ENCODE results near the gene SPATA45. TPM values are rescaled to one million over a fixed set of nuclear protein-coding genes. Genes with fewer than 3 reads are reported as not detected.

The SPATA45 gene
- total and polyA plus RNA-seq, 2 experiments from 2014 or later = 2.9 TPM; not detected in 1

DNA sequence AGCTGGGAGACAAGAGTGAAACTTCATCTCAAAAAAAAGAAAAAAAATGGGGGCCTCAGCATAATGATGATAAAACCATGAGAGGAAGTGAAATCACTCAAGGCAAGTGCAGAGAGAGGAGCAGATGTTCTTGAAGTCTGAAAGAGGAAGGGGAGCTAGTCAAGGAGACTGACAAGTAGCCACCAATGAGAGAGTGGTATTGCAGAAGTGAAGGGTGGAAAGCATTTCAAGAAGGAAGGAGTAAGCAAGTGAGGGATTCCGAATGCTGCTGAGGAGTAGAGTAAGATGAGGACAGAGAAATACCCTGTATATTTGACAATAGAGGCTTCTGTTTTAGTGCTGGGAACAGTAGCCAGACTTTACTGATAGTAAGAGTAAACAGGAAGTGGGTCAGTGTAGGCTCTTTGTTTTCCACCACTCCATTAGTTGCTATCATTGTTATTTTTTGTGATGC, 52.9 kb downstream of the SPATA45 start:
- H3K4me1 ChIP-seq (ENCODE audit: low read depth) = peaks cover 6% of the 10 kb centered on the region
- DNase-seq (ENCODE audit: low read depth in 1 of 2, low spot score in 1 of 2) = peak in 1 of 2 donors; percentile 32

DNA sequence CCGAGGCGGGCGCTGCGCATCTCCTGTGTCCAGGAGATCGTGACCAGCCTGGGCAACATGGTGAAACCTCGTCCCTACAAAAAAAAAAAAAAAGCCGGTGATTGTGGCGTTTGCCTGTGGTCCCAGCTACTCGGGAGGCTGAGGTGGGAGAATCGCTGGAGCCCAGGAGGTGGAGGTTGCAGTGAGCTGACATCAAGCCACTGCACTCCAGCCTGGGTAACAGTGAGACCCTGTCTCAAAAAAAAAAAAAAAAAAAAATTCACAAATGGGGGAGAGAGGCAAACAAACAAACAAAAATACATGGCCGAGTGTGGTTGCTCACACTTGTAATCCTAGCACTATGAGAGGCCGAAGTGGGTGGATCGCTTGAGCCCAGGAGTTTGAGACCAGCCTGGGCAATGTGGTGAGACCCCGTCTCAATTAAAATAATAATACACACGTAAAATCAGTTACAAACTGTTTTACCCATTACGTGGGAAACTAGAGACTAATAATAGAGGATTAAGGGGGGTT, 55.0 kb downstream of the SPATA45 start:
- Histone ChIP-seq H3K36me3 (peaks cover 10% of the 10 kb centered on the region), H3K27ac (peak overlapping the region; percentile 89)
- TF ChIP-seq, protein P1, sequence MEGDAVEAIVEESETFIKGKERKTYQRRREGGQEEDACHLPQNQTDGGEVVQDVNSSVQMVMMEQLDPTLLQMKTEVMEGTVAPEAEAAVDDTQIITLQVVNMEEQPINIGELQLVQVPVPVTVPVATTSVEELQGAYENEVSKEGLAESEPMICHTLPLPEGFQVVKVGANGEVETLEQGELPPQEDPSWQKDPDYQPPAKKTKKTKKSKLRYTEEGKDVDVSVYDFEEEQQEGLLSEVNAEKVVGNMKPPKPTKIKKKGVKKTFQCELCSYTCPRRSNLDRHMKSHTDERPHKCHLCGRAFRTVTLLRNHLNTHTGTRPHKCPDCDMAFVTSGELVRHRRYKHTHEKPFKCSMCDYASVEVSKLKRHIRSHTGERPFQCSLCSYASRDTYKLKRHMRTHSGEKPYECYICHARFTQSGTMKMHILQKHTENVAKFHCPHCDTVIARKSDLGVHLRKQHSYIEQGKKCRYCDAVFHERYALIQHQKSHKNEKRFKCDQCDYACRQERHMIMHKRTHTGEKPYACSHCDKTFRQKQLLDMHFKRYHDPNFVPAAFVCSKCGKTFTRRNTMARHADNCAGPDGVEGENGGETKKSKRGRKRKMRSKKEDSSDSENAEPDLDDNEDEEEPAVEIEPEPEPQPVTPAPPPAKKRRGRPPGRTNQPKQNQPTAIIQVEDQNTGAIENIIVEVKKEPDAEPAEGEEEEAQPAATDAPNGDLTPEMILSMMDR (IDR thresholded peaks at IDR 0.05; ENCODE audit: low read depth, low read length) = no peak

More for the DNA sequence above, 52.9 kb downstream of the SPATA45 start:
- TF ChIP-seq, protein P1 (IDR thresholded peaks at IDR 0.05; ENCODE audit: low read depth, low read length) = no peak
- H3K4me3 ChIP-seq = no peak overlapping the region
- H3K27ac ChIP-seq = no peak overlapping the region
- peaks cover 14% of the 10 kb centered on the region for H3K36me3 ChIP-seq
- H3K9me3 ChIP-seq (ENCODE audit: low read depth) = no peaks in the 10 kb centered on the region
- no peaks in the 10 kb centered on the region for H3K27me3 ChIP-seq

DNA sequence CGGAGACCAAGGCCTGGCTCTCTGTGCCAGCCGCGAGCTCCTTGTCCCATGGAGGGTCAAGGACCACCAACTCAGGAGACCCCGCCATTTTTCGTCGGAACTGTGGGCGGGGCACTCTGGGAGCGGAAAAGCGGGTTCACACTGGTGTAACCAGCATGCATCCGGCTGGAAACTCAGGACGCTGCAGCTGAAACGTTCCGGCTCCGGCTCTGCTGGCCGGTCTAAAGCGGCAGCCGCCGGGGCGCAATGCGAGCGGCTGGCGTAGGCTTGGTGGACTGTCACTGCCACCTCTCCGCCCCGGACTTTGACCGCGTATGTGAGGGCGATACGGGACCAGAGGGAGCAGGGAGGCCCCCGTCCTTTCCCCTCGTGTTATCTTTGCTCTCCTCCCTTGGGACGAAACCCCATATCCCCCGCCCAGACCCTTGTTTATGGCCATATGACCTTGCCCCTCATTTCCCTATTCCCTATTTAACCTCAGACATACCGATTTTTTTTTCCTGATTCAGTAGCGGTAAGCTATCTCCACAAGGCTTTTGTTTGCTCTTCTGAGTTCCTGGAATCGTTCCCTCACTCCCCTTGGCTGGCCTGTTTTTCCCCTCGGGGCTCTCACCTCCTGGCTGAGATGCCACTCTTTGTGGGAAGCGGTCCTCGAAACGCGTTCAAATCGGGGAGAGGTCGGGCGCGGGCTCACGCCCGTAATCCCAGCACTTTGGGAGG, 55.6 kb downstream of the SPATA45 start, which contains the start of the genes NSL1 and TATDN3:
Gene NSL1 (minus strand): TSS at position 102 of the 720 bp plus-strand sequence. CDS start 14 bp downstream, at position 88.
Gene TATDN3 (plus strand): TSS at position 219 of the 720 bp plus-strand sequence. CDS start 28 bp downstream, at position 247.
- no peaks in the 10 kb centered on the region for H3K27me3 ChIP-seq
- TF ChIP-seq, protein P1 (IDR thresholded peaks at IDR 0.05; ENCODE audit: low read depth, low read length) = no peak
- no peaks in the 10 kb centered on the region for H3K9me3 ChIP-seq (ENCODE audit: low read depth)
- DNase-seq (ENCODE audit: low read depth in 1 of 2, low spot score in 1 of 2) = peak; percentile 92 to 95
- peak within 1 kb of the TSS; percentile 89 for H3K27ac ChIP-seq
- H3K4me1 ChIP-seq (ENCODE audit: low read depth) = peaks cover 6% of the 10 kb centered on the region
- H3K4me3 ChIP-seq = peak within 1 kb of the TSS; percentile 79
- peaks cover 3% of the 10 kb centered on the region for H3K36me3 ChIP-seq

More for the DNA sequence above, 55.0 kb downstream of the SPATA45 start:
- no peaks in the 10 kb centered on the region for H3K9me3 ChIP-seq (ENCODE audit: low read depth)
- no peak for DNase-seq (ENCODE audit: low read depth in 1 of 2, low spot score in 1 of 2)
- H3K4me1 ChIP-seq (ENCODE audit: low read depth) = peaks cover 6% of the 10 kb centered on the region
- H3K4me3 ChIP-seq = peak overlapping the region; percentile 79
- no peaks in the 10 kb centered on the region for H3K27me3 ChIP-seq

DNA sequence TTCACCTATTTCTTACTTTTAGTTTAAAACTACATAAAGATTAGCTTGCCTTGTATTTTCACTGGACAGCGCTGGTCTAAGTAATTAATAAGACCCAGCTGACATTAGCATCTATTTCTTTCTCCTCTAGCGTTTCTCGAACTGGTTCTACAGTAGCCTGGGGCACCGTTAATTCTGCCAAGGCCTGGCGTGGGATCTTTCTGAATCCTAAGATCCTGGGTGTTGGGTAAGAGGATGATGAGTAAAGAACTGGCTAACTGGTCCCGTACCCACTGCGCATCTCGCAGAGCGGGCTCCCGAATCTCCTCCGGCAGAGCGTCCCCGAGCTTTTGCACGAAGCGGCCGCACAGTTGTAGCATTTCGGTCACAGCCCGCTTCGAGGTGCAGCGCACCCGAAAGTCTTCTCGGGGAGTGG, 56.2 kb downstream of the SPATA45 start:
- H3K4me1 ChIP-seq (ENCODE audit: low read depth) = peaks cover 6% of the 10 kb centered on the region
- TF ChIP-seq, protein P1 (IDR thresholded peaks at IDR 0.05; ENCODE audit: low read depth, low read length) = no peak
- H3K4me3 ChIP-seq = peak overlapping the region; percentile 79
- H3K9me3 ChIP-seq (ENCODE audit: low read depth) = no peaks in the 10 kb centered on the region
- H3K27me3 ChIP-seq = no peaks in the 10 kb centered on the region
- peak in 1 of 2 donors; percentile 78 for DNase-seq (ENCODE audit: low read depth in 1 of 2, low spot score in 1 of 2)
- no peak overlapping the region for H3K27ac ChIP-seq
- peaks cover 8% of the 10 kb centered on the region for H3K36me3 ChIP-seq

DNA sequence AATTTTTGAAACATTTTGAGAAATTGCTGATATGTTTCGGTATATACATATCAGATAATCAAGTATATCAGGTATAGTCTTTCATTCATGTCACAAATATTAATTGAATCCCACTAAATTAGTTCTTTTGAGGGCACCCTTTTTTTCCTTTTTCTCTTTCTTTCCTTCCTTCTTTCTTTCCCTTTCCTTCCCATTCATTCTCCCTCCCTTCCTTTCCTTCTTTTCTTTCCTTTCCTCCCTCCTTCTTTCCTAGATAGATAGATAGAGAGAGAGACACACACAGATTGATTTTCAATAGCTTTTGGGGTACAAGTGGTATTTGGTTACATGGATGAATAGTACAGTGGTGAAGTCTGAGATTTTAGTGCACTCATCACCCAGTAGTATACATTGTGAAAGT, 61.6 kb downstream of the SPATA45 start:
- H3K4me1 ChIP-seq (ENCODE audit: low read depth) = peaks cover 5% of the 10 kb centered on the region
- H3K36me3 ChIP-seq = peaks cover 36% of the 10 kb centered on the region
- H3K9me3 ChIP-seq (ENCODE audit: low read depth) = no peaks in the 10 kb centered on the region
- DNase-seq (ENCODE audit: low read depth in 1 of 2, low spot score in 1 of 2) = no peak
- no peak overlapping the region for H3K27ac ChIP-seq
- H3K27me3 ChIP-seq = no peaks in the 10 kb centered on the region
- TF ChIP-seq, protein P1 (IDR thresholded peaks at IDR 0.05; ENCODE audit: low read depth, low read length) = no peak
- no peak overlapping the region for H3K4me3 ChIP-seq

Data from cardiac muscle cell (in vitro differentiated cells and primary cell).